Neural progenitor cell (in vitro differentiated cells): ENCODE measurements around the gene PEX26.

Experiments used
- EZH2 ChIP-seq: fragments of 200-600 bp; sonication (generic); IDR thresholded peaks from 2 replicates; pipeline ENCODE4 v1.6.1; 2017; ENCODE audit warnings: antibody characterized with exemption, mild to moderate bottlenecking, moderate library complexity
- EZH2phosphoT487 ChIP-seq: fragments of 200-600 bp; sonication (generic); IDR thresholded peaks from 2 replicates; pipeline ENCODE4 v1.6.1; 2017; ENCODE audit warnings: antibody characterized with exemption
- TF ChIP-seq, protein P1 (sequence below): fragments of 200-600 bp; sonication (generic); IDR thresholded peaks from 2 replicates; pipeline ENCODE4 v1.5.1; 2017; ENCODE audit warnings: antibody characterized with exemption, mild to moderate bottlenecking

GRCh38 chr22:18108187-18108586 is 30.4 kb downstream of the PEX26 start:
- TF ChIP-seq EZH2, result no peak
- TF ChIP-seq, protein P1, sequence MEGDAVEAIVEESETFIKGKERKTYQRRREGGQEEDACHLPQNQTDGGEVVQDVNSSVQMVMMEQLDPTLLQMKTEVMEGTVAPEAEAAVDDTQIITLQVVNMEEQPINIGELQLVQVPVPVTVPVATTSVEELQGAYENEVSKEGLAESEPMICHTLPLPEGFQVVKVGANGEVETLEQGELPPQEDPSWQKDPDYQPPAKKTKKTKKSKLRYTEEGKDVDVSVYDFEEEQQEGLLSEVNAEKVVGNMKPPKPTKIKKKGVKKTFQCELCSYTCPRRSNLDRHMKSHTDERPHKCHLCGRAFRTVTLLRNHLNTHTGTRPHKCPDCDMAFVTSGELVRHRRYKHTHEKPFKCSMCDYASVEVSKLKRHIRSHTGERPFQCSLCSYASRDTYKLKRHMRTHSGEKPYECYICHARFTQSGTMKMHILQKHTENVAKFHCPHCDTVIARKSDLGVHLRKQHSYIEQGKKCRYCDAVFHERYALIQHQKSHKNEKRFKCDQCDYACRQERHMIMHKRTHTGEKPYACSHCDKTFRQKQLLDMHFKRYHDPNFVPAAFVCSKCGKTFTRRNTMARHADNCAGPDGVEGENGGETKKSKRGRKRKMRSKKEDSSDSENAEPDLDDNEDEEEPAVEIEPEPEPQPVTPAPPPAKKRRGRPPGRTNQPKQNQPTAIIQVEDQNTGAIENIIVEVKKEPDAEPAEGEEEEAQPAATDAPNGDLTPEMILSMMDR, result no peak
- TF ChIP-seq EZH2phosphoT487, result no peak
